GM18499 (cell line): ENCODE data around the gene NPPA.
"Not testable (repeated sequence)": the region's sequence is repeated elsewhere in the genome, so short reads cannot be mapped to it uniquely, and the experiment has no call there.

Experiments
- ATAC-seq: cut with Tn5 transposase; IDR thresholded peaks from one replicate; pipeline ENCODE4 v1.9.1; 2021; ENCODE audit warnings: moderate number of reproducible peaks; ENCODE audit not compliant: insufficient read depth, unreplicated experiment

Gene NPPA

GRCh38 chr1:11822091-11822490 lies 25.5 kb downstream of the NPPA start:
- no peak for ATAC-seq

- no peak for ATAC-seq
Observed at GRCh38 chr1:11817192-11817591, 30.4 kb downstream of the NPPA start.

- no peak for ATAC-seq
Observed at GRCh38 chr1:11813021-11813420, 34.6 kb downstream of the NPPA start.

GRCh38 chr1:11807133-11807532 lies 40.5 kb downstream of the NPPA start:
- ATAC-seq, result no peak

GRCh38 chr1:11806307-11806936 lies 41.2 kb downstream of the NPPA start:
- peak; percentile 9 for ATAC-seq

GRCh38 chr1:11805422-11806306 lies 41.9 kb downstream of the NPPA start, which contains the start of the genes CLCN6 and MTHFR:
CLCN6 (plus strand) TSS chr1:11806191; CDS start chr1:11806263, 72 bp downstream.
MTHFR (minus strand) TSS chr1:11805964; CDS start chr1:11803116, 2,848 bp downstream.
- ATAC-seq, result peak; percentile 50

- no peak for ATAC-seq
Observed at GRCh38 chr1:11804666-11805421, 42.7 kb downstream of the NPPA start.

- not testable (repeated sequence) for ATAC-seq
Observed at GRCh38 chr1:11803924-11804665, 43.5 kb downstream of the NPPA start.

GRCh38 chr1:11802973-11803885 lies 44.4 kb downstream of the NPPA start:
- no peak for ATAC-seq

GRCh38 chr1:11802616-11802972 lies 45.0 kb downstream of the NPPA start:
- ATAC-seq, result no peak

GRCh38 chr1:11800756-11801433 lies 46.7 kb downstream of the NPPA start:
- ATAC-seq, result no peak

GRCh38 chr1:11800391-11800755 lies 47.2 kb downstream of the NPPA start:
- no peak for ATAC-seq

- no peak for ATAC-seq
Observed at GRCh38 chr1:11799896-11800295, 47.7 kb downstream of the NPPA start.

GRCh38 chr1:11799099-11799498 lies 48.5 kb downstream of the NPPA start:
- ATAC-seq, result no peak

GRCh38 chr1:11797525-11798216 lies 49.9 kb downstream of the NPPA start:
- ATAC-seq, result no peak

GRCh38 chr1:11796036-11796828 lies 51.4 kb downstream of the NPPA start:
- no peak for ATAC-seq
